Measurements from ENCODE around the gene RAB1A.
"Not testable (repeated sequence)": the region's sequence is repeated elsewhere in the genome, so short reads cannot be mapped to it uniquely, and the experiment has no call there.

- not testable (repeated sequence) for TF ChIP-seq CTCF, POLR2A (IDR thresholded peaks at IDR 0.05)
These were observed 44.1 kb upstream of the RAB1A start for GRCh38 chr2:65174031-65174430.

All from esophagus squamous epithelium (tissue), 4 donors.